DMS53 treated with DMSO at 0.1 percent for 48 hours (cell line): ENCODE data around the gene CUL2.

Source experiments
- DNase-seq: peaks from one replicate; lab custom pipeline; 2025; ENCODE audit not compliant: unreplicated experiment; lab: John Stamatoyannopoulos, UW

CUL2 gene

DNA sequence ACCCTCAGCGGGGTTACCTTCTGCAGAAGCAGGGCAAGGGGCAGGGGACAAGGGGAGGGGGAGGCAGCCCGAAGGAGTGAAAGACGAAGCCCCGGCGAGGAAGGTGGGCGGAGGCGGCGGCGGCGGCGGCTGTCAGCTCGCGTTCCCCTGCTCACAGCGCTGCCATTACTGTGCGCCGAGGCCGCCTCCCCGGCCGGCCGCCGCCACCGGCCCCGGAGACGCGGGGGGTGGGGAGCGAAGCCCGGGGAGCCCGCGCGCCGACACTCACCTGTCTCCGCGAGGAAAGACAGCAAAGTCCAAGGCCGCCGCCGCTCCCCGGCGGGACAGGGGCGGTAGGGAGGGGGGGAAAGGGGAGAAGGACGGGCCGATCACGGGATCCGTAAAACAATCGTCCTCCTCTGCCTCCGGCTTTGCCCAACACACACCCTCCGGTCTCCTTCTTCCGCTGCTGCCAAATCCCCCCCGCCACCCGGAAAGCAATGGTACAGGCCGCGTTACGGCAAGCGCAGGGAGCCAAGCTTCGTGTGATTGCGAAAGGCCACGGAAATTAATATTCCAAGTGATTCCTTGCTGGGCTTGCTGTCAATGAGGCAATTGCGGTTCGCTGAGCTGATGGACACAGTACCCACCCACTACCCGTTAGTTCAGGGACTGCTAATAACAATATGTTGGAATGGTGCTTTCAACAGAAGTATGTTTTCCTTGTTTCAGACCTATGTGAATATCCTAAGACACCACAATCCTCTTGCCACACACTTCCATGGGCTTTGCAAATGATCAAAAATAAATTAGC is at the start of gene CUL2:
Gene CUL2, minus strand, starts transcription at position 180 of the 793 bp plus-strand sequence. CDS start 19,024 bp downstream, outside the sequence.
- peak; percentile 90 for DNase-seq

DNA sequence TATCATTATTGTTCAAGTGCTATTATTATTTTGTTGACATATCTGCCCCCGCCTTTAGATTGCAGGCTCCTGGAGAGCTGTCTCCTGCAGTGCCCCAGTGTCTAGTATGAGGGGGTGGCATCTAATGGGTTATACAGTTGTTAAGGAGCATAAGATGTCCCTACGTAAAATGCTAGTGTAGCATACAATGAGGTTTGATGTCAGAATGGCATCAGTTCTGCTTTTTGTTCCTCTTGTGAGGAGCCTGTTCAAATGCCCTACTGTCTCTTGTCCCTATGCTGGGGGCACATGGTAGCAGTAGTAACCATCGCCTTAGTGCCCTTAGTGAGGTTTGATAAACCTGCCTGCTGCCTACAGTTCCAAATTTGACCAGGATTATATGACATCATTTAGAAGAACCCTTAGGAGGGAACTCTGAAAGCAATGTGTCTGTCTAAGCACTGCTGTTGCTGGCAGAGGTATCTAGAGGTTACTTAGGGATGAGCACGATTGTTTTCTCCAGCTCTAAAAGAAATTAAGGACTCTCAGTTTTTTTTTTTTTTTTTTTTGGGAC is 46.2 kb upstream of the CUL2 start:
- DNase-seq, result no peak

DNA sequence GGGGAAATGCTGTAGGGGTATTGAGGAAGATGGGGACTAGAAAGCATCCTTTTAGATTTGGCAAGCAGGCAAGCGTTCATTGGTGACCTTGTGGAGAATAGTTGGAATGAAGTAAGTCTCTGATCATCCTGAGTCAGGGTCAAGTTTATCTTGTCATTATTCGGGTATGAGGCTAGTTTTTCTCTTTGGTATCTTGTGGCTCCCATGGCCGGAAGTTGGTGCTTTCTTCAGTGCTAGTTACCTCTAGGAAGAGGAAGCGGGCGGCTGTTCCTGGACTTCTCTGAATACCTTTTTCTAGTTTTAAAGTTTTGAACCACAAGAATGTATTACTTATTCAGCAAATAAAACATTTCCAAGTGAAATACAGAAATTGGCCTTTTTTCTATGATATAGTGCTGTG is 45.7 kb upstream of the CUL2 start:
- DNase-seq, result no peak

- DNase-seq, result no peak
Measured at GRCh38 chr10:35133586-35133985, 43.4 kb upstream of the CUL2 start.

DNA sequence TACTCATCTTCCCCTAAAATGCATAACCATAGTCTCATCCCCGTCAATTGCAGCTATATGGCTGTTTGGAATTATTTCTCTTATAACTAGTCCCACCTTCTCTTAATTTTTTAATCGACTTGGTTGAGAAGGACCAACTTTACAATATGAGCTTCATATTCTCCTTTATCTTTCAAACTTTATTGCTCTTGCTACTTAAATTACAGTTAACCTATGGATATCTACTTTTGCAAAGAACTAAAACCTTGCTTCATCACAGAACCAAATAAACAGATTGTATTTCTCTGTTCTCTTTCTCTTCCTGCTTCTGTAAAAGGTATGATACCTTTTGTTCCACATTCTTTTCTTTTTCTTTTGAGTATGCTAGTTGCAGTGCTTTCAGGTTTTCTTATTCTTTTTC is 42.6 kb upstream of the CUL2 start:
- no peak for DNase-seq

- peak; percentile 51 for DNase-seq
Measured at GRCh38 chr10:35130663-35131062, 40.5 kb upstream of the CUL2 start.

GRCh38 chr10:35129185-35129674 is 39.1 kb upstream of the CUL2 start:
- DNase-seq, result no peak

- peak; percentile 49 for DNase-seq
Measured at GRCh38 chr10:35127289-35127891, 37.2 kb upstream of the CUL2 start.

DNA sequence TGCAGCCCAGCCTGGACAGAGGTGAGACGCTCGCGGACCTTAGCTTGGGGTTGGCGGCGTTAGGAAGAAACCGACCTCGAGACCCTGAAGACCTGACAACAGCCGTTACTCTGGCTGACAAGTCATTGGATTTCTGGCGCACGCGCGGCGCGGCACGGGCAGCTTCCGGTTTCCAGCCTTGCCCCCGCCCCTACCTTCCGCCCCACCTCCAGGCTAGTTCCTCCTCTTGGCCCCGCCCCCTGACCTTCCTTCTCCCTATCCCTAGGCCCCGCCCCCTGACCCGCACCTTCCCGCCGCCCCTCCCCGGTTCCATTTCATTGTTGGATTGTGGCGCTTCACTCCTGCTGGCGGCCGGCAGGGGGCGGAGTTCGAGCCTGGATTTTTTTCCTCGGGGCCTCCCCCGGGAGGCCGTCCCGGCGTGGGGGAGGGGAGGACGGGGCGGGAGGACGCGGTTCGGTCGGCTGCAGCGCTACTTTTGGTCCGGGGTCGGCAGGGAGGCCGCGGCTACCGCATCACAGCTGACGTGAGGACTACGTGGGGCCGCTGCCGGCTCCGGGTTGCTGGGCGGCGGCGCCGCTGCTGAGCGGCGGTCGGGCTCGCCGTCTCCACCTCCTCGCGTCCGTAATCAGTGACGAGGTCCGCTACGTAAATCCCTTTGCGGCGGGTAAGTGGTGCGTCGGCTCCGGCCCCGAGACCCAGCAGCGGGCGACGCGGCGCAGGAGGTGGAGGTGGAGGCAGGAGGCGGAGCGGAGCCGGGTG is 36.6 kb upstream of the CUL2 start, which contains the start of gene CREM:
Gene CREM, plus strand, starts transcription at position 317 of the 759 bp plus-strand sequence. CDS start 10,990 bp downstream, outside the sequence.
- peak; percentile 91 for DNase-seq

DNA sequence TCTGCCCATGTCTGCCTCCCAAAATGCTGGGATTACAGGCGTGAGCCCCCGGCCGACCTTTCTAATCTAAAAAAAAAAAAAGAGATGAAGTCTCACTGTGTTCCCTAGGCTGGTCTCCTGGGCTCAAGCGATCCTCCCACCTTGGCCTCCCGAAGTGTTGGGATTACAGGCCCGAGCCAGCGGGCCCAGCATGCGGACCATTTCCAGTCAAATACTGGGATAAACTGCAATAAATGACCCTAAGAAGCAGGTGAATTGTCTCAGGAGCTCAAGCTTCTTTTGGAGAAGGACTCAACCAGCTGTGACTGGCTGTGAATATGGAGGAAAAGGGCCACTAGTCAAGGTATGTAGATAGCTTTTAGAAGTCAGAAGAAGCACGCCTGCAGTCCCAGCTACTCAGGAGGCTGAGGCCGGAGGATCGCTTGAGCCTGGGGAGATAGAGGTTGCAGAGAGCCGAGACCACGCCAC is 36.0 kb upstream of the CUL2 start:
- peak; percentile 42 for DNase-seq

DNA sequence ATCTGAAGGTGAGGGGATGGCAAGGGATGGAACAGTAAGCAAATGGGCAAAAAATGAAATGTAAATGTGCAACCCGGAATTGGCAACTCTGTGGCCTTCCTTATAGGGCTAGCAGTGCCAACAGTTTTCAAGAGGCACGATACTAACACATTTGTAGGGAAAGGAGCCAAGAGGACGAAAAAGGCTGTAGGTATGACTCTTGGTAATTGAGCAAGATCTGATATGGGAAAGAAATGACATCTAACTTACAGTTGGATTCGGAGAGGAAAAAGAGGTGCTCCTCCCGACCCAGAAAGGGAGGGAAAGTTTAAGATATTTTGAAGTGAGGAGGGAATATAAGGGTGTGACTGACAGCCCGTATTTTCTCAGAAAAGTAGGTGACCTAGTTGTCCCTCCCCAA is 34.4 kb upstream of the CUL2 start:
- DNase-seq, result no peak

GRCh38 chr10:35119378-35119777 is 29.2 kb upstream of the CUL2 start:
- no peak for DNase-seq

DNA sequence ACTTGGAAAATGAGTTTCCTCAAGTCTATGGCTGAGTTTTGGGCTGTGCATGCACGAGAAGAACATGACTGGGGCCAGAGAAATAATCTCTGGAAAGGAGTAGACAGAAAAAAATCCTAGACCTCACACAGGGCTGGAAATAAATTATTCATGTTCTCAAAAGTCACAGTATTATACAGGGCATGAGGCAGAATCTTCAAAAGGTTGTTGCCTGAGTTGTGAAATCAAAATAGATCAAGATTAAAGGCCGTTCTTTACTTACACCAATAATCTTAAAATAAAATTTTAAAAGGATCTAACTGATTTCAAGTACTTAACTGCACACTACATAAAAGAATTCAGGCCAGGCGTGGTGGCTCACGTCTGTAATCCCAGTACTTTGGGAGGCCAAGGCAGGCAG is 22.4 kb upstream of the CUL2 start:
- no peak for DNase-seq

GRCh38 chr10:35103882-35104281 is 13.7 kb upstream of the CUL2 start:
- DNase-seq, result no peak

DNA sequence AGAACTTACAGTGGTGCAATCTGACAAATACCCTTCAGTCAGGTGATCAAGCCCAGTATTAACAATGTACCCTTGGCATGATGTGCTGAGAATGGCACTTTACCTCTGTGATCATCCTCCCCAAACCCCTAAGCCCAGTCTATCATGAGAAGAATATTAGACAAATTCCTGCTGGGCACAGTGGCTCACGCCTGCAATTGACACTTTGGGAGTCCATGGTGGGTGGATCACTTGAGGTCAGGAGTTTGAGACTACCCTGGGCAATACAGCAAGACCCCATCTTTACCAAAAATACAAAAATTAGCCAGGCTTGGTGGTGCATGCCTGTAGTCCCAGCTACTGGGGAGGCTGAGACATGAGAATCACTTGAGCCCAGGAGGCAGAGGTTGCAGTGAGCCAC is 7.4 kb upstream of the CUL2 start:
- DNase-seq, result no peak

- no peak for DNase-seq
Measured at GRCh38 chr10:35096312-35096711, 6.2 kb upstream of the CUL2 start.

GRCh38 chr10:35092851-35093250 is 2.7 kb upstream of the CUL2 start:
- DNase-seq, result no peak

- DNase-seq, result no peak
Measured at GRCh38 chr10:35091994-35092790, 2.1 kb upstream of the CUL2 start.

GRCh38 chr10:35089611-35090161 is 455 bp downstream of the CUL2 start:
- DNase-seq, result no peak

- no peak for DNase-seq
Measured at GRCh38 chr10:35083242-35083641, 6.9 kb downstream of the CUL2 start.
